ENCODE measurements around the gene CBX2.

GRCh38 chr17:79811868-79812352 is 34.0 kb downstream of the CBX2 start:
- TF ChIP-seq EZH2 (IDR thresholded peaks at IDR 0.05) (no peak), POLR2AphosphoS5 (IDR thresholded peaks at IDR 0.05; ENCODE audit: borderline replicate concordance, low read depth, low read length) (no peak), FOXP2 (optimal IDR thresholded peaks at IDR 0.05; ENCODE audit: control extremely low read depth, extremely low read length, insufficient read depth) (no peak)
